Measurements from ENCODE around the gene TRIML1.

DNA sequence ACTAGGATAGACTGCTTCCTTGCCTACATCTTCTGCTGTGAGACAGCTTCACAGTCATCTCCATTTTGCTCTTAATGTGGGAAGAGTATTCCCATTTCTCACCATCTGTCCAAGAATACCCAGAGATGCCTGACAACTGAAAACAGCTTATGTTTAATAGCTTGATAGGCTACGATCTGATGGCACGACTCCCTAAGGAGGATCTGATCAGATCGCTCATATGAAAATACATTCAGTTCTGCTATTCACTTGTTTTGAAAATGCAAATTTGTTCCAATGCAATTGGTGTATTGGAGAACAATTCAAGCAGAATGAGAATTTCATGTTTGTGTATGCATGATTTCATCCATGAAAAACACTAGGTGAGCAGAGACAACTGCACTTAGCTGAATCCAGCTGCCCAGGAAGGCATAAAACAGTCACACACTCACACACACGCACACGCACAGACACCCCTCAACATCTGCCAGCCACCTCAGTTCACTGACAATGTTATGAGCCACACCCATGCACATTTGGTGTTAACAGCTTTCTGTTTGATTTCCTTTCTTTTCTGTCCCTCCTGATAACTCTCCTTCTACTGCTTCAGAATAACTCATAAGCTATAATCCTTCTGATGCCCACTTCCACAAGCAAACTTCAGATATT is 29.6 kb downstream of the TRIML1 start:
- TF ChIP-seq, protein P1, sequence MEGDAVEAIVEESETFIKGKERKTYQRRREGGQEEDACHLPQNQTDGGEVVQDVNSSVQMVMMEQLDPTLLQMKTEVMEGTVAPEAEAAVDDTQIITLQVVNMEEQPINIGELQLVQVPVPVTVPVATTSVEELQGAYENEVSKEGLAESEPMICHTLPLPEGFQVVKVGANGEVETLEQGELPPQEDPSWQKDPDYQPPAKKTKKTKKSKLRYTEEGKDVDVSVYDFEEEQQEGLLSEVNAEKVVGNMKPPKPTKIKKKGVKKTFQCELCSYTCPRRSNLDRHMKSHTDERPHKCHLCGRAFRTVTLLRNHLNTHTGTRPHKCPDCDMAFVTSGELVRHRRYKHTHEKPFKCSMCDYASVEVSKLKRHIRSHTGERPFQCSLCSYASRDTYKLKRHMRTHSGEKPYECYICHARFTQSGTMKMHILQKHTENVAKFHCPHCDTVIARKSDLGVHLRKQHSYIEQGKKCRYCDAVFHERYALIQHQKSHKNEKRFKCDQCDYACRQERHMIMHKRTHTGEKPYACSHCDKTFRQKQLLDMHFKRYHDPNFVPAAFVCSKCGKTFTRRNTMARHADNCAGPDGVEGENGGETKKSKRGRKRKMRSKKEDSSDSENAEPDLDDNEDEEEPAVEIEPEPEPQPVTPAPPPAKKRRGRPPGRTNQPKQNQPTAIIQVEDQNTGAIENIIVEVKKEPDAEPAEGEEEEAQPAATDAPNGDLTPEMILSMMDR (IDR thresholded peaks at IDR 0.05): no peak
- no peak for TF ChIP-seq POLR2A (IDR thresholded peaks at IDR 0.05)
